Fibroblast of mammary gland (primary cell): ENCODE data around the gene OR10R2.
"Not testable (repeated sequence)": the region's sequence is repeated elsewhere in the genome, so short reads cannot be mapped to it uniquely, and the experiment has no call there.

Experiments
- DNase-seq: peaks from one replicate; pipeline ENCODE4 v3.0.0-alpha.2; 2010; ENCODE audit warnings: low read depth
- H3K4me3 ChIP-seq: 2 replicates; pipeline ENCODE4 v1.5.1; 2011; ENCODE audit warnings: low read depth, mild to moderate bottlenecking, low read length, moderate library complexity; ENCODE audit not compliant: control insufficient read depth
- TF ChIP-seq, protein P1 (sequence below): conservative IDR thresholded peaks from 2 replicates; pipeline ENCODE4 v1.5.1; 2011; ENCODE audit warnings: low read depth, low read length, inconsistent platforms; ENCODE audit not compliant: control insufficient read depth, insufficient read depth

Gene OR10R2, protein sequence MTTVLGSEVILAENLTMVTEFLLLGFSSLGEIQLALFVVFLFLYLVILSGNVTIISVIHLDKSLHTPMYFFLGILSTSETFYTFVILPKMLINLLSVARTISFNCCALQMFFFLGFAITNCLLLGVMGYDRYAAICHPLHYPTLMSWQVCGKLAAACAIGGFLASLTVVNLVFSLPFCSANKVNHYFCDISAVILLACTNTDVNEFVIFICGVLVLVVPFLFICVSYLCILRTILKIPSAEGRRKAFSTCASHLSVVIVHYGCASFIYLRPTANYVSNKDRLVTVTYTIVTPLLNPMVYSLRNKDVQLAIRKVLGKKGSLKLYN

DNA sequence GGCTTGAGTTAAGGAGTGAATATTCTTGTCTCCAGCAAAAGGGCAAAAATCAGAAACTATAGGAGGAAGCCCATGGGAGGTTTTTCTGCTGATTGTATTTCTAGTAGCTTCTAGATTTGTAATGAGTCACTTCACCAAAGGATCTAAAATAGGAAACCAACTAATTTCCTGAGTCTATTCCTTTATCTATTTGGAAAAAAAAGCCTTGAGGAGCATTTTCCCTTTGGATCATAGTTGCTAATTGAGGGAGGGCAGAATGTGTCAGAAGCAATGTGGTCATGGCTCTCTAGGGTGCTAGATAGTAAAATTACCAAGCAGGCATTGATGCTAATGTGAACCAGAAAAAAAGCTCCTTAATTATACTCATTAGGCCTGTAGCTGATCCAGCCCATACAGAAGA, at the start of gene OR10R2:
Gene OR10R2, plus strand, starts transcription at position 301 of the 400 bp plus-strand sequence. CDS start 106 bp downstream, outside the sequence.
- no peak for DNase-seq
- TF ChIP-seq, protein P1, sequence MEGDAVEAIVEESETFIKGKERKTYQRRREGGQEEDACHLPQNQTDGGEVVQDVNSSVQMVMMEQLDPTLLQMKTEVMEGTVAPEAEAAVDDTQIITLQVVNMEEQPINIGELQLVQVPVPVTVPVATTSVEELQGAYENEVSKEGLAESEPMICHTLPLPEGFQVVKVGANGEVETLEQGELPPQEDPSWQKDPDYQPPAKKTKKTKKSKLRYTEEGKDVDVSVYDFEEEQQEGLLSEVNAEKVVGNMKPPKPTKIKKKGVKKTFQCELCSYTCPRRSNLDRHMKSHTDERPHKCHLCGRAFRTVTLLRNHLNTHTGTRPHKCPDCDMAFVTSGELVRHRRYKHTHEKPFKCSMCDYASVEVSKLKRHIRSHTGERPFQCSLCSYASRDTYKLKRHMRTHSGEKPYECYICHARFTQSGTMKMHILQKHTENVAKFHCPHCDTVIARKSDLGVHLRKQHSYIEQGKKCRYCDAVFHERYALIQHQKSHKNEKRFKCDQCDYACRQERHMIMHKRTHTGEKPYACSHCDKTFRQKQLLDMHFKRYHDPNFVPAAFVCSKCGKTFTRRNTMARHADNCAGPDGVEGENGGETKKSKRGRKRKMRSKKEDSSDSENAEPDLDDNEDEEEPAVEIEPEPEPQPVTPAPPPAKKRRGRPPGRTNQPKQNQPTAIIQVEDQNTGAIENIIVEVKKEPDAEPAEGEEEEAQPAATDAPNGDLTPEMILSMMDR: no peak
- H3K4me3 ChIP-seq: no peak within 1 kb of the TSS

DNA sequence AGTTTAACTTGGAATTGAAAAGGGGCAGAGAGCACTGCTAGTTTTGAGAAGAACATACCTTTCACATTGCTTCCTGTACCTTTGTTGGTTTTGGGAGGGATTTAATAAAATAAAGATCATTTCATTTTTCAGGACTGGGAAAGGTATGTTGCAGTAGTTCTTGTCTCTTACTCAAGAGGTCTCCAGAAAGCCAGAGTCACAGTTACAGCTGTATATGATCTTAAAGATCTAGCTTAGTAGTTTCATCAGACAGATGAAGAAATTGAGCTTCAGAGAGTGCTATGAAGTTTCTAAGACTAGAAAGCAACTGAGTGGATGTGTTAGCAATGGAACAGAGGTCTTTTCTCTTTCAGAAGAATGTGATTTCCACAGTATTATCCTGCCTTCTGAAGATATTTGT, 47.0 kb upstream of the OR10R2 start:
- no peak for DNase-seq
- TF ChIP-seq, protein P1: no peak

DNA sequence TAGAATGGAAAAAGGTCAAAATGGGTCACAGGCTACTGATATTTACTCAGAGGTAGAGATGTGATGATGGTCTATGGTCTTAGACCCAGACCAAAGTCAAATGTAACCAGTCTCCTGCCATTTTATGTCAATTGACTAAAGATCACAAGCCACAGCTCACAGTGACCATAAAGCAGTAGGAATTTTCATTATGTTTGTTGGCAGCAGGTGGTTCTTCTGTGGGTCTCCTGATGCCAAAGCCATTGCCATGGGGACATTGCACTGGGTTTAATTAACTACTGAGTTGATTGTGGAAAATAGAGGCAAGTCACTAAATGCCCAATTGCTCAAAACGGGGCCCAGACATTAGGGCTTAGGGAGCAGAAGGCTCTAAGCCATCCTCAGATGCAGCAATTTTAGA, 45.9 kb upstream of the OR10R2 start, which contains the start of gene OR10K2:
Gene OR10K2, minus strand, starts transcription at position 101 of the 400 bp plus-strand sequence. CDS start 5,371 bp downstream, outside the sequence.
- H3K4me3 ChIP-seq: no peak within 1 kb of the TSS
- no peak for DNase-seq
- TF ChIP-seq, protein P1: no peak

More for the DNA sequence above, 47.0 kb upstream of the OR10R2 start:
- no peak overlapping the region for H3K4me3 ChIP-seq

DNA sequence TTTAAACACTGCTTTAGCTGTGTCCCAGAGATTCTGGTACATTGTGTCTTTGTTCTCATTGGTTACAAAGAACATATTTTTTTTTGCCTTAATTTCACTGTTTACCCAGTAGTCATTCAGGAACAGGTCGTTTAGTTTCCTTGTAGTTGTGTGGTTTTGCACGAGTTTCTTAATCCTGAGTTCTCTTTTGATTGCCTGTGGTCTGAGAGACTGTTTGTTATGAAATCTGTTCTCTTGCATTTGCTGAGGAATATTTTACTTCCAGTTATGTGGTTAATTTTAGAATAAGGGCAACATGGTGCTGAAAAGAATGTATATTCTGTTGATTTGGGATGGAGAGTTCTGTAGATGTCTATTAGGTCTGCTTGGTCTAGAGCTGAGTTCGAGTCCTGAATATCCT, 41.9 kb upstream of the OR10R2 start:
- not testable (repeated sequence) for H3K4me3 ChIP-seq

DNA sequence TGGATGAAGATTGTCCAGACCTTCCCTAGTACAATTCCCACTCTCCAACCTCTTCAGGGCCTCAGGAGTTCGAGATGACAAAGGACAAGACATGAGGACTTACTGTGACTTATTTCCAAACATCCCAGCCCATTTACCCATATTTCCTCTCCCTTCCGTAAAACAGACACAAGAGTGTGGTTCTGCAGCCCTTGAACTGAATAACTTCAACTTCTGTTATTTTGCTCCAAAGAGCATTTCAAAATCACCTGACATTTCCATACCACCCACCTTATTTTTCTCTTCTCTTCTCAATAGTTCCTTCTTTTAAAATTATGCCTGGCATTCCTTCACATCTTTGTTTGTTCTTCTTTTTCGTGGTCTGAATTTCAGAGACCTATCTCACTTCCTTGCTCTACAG, 37.3 kb upstream of the OR10R2 start:
- TF ChIP-seq, protein P1: no peak
- DNase-seq: no peak
- H3K4me3 ChIP-seq: no peak overlapping the region

More for the DNA sequence above, 41.9 kb upstream of the OR10R2 start:
- not testable (repeated sequence) for DNase-seq

DNA sequence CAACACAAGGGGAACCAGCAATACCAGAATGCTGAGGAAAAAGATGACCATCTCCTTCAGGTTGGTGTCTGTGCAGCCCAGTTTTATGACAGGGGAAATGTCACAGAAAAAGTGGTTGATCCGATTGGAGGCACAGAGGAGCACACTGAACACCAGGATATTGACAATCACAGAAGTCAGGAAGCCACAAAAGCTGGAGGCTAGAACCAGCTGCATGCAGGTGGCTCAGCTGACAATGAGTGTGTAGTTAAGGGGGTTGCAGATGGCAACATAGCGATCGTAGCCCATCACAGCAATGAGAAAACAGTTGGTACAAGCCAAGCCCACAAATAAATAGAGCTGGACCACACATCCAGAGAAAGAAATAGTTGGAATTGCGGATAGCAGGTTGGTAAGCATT, 26.6 kb upstream of the OR10R2 start:
- TF ChIP-seq, protein P1: no peak
- no peak for DNase-seq
- no peak overlapping the region for H3K4me3 ChIP-seq

DNA sequence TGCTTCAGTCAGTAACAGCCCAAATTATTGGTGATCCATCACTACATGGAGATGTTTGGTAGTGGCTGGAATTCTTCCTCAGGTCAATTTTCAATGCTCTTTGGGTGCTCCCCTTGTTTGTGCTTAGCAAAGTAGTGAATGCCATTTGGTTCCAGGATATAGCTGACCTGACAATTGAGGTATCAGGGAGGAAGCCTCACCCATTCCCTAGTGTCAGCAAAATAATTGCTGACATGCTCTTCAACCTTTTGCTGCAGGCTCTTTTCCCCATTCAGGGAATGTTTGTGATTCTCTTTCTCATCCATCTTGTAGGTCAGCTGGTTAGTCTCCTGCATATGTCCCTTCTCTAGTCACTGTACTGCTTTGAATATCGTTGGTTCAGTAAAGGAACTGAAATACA, 17.5 kb upstream of the OR10R2 start:
- TF ChIP-seq, protein P1: no peak
- H3K4me3 ChIP-seq: no peak overlapping the region

More for the DNA sequence above, 17.5 kb upstream of the OR10R2 start:
- no peak for DNase-seq
